ENCODE results near the gene RHBDD3.

Gene RHBDD3

DNA sequence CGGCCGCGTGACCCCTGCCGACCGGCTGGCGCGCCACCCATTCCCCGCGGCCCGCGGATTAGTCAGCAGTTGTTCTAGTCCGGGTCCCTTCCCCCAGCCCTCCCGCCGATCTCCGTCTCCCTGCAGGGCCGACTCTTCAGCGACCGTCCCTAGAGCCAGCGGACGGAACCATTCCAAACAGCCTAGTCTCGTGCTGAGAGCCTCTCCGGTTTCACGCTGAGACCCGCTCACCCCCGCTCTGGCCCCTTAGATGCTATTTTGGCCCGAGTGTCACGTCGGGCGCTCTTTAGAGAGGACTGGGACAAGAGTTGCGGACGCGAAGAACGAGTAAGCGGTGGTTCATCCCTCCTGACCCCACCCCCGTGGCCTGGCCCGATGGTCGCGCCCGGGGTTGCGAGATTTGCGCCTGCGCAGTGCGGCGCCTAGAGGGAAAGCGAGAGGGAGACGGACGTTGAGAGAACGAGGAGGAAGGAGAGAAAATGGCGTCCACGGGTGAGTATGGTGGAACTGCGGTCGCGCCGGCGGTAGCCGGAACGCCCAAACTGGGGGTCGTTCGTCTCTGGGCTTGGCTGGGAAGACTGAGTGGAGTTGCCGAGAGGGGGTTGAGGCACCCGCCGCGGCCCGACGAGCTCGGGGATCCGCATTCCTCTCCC, at the start of gene RHBDD3, which contains the start of gene EWSR1:
Gene RHBDD3, minus strand, starts transcription at position 124 of the 653 bp plus-strand sequence. CDS start 2,355 bp downstream, outside the sequence.
Gene EWSR1, plus strand, starts transcription at position 411 of the 653 bp plus-strand sequence. Its CDS starts 69 bp downstream, at position 480.
- DNase-seq (ENCODE audit: low read depth in 2 of 2) = peak; percentile 95 to 97

DNA sequence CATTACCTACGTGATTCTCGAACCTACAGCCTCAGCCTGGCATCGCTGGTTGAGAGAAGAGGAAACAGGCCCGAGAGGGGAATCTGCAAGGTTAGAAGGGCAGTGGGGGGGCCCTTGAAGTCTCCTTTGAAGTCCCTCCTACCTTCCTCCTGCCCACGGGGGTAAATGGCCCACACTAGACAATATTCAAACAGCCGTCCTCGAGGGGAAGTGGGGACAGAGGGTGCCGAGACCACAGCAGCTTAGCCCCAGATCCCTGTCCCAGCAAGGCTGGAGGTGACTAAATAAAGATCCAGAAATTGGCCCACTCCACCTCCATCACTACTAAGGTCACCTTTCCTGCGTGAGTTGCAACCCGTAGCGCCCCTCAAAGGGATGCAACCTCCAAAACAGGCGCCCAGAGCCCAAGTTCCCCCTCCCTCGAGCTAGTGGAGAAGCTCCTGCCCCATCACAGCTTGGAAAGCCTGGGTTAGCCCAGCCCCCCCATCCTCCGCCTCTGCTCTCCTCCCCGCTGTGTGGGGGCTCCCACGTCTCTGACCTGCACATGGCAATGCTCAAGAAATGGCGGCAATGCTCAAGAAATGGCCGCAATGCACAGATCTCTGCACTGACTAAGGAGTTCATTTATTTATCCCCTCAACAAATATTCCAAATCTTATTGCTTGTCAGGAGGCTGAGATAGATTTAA, 48.5 kb upstream of the RHBDD3 start:
- DNase-seq (ENCODE audit: low read depth in 2 of 2) = no peak

DNA sequence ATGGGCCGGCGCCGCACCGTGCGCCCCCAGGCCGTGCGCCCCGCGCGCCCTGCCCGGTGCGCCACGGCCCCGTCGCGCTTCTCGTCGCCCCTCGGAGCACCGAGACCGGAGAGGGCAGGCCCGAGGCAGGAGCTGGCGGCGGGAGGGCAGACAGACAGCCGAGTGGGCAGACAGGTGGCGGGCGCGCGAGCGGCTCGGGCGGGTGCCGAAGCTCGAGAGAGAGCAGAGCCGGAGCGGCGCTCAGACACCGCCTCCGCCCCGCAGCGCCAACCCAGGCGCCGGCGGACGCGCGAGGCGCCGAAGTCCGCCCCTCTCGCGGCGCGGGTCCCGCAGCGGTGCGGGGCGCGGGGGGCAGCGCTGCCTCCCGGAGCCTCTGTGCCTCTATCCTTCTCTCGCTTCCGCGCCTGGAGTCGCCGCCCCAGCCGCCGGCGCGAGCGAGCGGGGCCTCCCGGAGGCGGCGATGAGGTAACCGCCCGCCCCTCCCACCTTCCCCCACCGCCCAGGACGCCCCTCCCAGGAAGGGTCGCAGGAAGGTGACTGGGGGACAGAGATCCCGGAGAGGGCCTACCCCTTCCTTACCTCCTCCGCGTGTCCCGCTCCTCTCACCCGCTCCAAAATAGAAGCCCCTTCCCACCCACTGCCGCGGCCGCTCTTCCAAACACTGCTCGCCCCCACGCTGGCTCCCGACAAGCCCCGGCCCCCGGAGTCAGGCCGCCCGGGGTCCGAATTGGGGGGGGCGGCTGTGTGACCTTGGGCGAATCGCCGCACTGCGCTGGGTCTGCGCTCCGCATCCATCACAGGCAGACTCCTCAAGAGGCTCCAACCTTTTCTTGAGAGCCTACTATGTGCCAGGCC, 47.7 kb upstream of the RHBDD3 start, which contains the start of gene RASL10A:
Gene RASL10A, minus strand, starts transcription at position 412 of the 855 bp plus-strand sequence. CDS start 451 bp downstream, outside the sequence.
- DNase-seq (ENCODE audit: low read depth in 2 of 2) = no peak

DNA sequence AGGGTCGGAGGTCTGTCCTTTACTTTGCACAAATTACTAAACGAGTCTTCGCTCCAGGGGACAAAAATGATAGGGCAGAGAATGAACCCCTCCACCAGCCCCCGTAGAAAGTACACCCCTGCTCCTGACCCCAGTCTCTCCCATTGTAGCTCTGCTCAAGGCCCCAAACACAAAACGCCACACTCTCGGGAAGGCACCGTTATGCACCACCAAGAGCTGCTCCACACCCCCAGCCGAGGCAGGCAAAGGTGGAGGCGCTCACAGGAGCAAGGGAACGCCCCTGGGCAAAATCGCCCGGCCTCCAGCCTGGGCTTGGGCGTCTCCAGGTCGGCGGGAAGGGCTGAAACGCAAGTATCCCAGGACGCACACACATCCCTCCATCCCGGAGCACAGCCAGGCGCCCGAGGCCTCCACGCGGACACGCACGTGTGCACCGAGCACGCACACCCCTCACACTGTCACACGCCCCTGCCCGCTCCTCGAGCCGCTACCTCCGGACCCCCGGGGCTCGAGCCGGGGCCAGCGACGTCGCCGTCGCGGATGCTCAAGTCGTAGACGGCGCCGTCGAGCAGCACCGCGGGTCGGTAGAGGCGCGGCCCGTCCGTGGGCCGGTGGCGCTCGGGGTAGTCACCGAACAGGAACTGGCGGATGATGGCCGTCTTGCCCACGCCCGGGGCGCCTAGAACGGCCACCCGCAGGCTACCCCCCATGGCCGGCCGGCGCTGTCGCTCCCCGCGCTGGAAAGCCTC, 46.9 kb upstream of the RHBDD3 start:
- no peak for DNase-seq (ENCODE audit: low read depth in 2 of 2)

DNA sequence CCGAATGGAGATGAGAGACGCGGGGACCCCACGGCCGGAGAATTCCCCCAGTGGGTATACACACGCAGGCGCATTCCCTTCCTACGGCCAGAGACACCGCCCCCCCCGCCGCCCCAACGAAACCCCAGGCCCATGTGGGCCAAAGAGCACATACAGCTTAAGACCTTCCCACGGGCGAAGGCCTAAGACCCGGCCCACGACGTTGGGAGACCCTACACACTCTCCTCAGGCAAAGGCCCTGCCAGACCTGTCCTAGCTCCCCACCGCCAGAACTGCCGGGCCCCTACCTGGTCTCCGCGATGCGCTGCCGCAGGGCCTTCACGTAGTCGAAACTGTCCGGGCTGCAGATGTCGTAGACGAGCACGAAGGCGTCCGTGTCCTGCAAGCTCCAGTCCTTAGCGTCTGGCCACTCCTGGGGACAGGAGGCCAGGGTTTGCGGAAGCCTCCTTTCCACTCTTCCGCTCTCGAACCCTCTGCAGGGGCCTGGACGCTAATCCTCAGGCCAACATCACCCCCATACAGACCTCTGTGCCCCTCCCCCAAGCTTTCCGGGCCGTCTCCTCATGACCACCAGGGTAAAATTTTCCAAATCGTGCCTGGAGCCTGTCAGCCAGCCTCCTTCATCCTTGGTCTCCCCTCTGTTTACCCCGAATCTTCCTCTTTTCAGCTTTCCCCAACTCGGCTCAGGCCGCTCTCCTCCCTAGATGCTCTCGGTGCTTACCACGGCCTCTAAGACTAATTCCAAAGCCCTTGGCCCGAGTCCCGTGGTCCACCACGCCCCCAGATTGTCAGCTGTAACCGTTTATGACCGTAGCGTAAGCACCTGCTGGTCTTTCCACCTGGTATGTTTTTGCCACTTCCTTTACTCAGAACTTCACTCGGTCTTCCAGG, 46.0 kb upstream of the RHBDD3 start:
- no peak for DNase-seq (ENCODE audit: low read depth in 2 of 2)

DNA sequence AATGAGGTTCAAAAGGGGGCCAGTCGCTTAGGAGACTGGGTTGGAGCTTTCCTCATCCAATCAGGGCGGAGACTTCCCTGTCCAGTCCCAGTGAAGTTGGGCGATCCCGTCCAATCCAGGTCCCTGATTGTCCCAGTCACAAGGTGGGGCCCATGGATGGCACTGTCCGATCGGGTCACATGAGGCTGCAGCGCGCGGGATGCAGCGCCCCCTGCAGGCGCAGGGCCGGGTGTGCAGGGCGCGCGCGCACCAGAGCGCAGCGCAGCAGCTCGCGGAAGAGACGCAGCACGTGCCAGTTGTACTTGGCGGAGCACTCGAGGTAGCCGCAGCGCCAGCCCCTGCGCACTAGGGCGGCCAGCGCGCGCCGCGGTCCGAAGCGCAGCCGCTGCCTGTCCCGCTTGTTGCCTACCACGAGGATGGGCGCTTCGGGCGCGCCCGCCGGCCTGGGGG, 45.4 kb upstream of the RHBDD3 start:
- no peak for DNase-seq (ENCODE audit: low read depth in 2 of 2)

DNA sequence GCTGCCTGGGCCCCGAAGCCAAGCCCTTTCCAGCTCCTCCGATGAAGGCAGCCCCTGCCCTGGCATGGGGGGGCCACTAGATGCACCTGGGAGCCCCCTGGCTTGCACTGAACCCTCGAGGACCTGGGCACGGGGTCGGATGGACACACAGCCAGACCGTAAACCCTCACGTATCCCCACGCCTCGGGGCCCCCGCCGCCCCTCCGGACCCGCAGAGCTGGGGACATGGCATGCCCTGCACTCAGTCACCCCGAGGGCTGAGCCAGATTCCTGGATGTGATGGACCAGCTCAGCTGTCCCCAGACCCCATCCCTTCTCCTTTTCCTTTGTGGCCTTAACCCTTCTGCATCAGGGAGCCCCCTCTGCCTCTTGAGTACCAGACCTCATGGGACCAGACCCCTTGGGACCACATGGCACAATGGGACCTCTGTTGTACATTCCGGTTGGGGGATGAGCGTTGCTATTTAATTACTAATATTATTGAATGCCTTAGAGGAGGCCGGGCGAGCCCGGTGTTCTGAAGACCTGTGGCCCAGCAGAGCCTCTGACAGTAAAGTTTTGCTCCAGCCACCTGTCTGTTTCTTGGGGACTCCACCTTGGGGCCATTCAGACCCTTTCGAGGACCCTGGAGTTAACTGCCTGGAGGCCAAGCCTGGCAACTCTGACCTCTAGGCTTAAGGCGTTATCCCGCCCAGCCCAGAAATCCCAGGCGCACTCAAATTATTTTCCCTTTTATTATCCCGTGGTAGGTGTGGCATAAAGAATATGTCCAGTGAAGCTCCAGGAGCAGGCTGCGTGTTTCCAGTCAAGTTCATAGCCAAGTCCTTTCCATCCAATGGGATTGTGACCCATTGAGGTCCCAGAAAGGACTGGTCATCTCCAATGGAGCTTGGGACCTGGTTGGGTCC, 44.7 kb upstream of the RHBDD3 start:
- no peak for DNase-seq (ENCODE audit: low read depth in 2 of 2)

DNA sequence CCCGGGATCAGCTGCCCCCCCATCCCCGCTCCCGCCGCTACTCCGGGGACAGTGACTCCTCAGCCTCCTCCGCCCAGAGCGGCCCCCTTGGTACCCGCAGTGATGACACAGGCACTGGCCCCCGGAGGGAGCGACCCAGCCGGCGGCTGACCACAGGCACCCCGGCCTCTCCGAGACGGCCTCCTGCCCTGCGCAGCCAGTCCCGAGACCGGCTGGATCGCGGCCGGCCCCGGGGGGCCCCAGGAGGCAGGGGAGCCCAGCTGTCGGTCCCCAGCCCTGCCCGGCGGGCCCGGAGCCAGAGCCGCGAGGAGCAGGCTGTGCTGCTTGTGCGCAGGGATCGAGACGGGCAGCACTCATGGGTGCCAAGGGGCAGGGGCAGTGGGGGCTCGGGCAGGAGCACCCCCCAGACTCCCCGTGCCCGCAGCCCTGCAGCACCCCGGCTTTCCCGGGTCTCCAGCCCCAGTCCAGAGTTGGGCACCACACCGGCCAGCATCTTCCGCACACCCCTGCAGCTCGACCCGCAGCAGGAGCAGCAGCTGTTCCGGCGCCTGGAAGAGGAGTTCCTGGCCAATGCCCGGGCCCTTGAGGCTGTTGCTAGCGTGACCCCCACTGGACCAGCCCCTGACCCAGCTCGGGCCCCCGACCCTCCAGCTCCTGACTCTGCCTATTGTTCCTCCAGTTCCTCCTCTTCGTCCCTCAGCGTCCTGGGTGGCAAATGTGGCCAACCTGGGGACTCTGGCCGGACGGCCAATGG, 43.9 kb upstream of the RHBDD3 start:
- no peak for DNase-seq (ENCODE audit: low read depth in 2 of 2)

DNA sequence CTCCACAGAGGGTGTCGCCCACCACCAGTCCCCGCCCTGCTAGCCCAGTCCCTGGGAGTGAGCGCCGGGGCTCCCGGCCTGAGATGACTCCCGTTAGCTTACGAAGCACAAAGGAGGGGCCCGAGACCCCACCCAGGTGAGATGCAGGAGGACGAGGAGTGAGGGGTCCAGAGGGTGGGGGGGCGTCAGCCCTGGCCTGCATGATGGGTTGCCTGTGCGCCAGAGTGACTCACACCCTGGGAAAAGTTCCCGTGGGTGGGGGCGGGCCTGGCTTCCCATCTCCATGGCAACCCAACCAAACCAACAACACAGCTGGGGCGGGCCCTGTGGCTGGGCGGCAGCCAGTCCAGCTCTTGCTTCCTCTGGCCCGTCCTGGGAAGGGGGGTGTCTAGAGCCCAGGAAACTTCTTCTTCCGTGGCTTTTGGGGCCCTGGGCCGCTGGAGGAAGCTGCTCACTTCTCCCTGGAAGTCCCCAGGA, 43.1 kb upstream of the RHBDD3 start:
- peak; percentile 42 to 46 for DNase-seq (ENCODE audit: low read depth in 2 of 2)

DNA sequence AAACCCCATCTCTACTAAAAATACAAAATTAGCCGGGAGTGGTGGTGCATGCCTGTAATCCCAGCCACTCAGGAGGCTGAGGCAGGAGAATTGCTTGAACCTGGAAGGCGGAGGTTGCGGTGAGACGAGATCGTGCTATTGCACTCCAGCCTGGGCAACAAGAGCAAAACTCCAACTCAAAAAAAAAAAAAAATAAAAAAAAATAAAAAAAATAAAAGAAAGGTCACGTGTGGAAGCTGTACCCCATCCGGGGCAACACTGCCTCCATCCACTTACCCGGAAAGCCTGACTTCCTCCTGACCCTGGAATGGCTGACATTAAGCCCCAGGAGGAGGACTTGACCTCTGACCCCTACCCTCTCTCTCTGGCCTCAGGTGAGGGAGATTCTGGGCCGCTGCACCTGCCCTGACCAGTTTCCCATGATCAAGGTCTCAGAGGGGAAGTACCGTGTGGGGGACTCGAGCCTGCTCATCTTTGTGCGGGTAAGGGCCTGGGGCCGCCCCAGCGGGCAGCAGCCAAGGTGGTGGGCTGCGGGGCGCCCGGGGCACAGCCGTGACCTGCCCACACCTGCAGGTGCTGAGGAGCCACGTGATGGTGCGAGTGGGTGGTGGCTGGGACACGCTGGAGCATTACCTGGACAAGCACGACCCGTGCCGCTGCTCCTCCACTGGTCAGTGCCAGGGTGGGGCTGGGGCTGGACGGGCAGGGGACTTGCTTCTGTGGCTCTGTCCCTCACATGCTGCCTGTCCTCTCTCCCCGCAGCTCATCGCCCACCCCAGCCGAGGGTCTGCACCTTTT, 42.5 kb upstream of the RHBDD3 start:
- no peak for DNase-seq (ENCODE audit: low read depth in 2 of 2)

DNA sequence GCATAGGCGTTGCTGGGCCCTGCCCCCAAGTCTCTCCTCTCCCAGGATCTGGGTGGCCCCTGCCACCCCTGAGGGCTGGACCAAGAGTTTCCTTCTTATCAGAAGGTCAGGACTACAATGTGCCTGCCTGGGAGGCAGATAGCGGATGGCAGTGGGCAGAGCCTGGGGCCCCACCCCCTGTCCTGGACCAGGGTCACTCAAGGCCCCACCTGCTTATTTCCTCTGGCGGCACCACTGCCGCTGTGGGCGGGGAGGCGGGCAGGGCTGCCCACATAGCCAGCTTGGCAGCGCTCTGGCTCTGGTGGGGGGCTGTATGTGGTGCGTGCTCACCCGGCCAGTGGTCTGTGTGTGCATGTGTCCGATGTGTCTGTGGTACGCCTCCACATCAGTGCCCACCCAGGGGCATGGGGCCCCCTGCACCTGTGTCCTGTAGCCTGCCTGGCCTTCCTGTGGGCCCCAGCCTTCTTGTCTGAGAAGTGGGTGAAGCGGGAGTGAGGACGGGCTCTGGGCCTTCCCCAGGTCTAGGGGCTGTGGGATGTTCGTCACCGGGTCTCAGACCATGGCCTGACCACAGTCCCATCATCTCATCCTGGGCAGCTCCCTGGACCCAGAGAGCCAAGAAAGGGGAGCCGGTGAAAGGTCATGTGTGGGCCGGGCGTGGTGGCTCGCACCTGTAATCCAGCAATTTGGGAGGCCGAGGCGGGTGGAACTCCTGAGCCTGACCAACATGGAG, 41.7 kb upstream of the RHBDD3 start:
- no peak for DNase-seq (ENCODE audit: low read depth in 2 of 2)

DNA sequence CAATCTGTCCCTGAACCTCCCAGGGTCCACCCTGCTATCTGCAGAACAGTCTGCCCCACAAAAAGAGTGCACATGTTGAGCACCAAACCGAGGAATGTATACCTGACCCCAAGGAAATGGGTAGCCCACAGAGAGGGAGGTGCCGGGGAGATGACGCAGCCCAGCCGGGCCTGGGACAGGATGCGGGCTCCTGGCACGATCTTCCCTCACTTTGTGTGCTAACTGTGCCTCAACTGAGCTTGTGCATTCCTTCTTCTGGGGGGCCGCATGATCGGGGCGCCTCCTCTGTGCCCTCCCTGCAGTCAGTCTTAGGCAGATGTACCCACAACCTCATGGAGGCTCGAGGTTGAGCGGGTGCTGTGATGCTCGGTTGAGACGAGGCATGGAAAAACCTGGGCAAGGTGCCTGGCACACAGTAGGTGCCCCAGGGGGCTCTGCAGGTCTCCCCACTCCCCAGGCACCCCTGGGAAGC, 41.0 kb upstream of the RHBDD3 start:
- no peak for DNase-seq (ENCODE audit: low read depth in 2 of 2)

DNA sequence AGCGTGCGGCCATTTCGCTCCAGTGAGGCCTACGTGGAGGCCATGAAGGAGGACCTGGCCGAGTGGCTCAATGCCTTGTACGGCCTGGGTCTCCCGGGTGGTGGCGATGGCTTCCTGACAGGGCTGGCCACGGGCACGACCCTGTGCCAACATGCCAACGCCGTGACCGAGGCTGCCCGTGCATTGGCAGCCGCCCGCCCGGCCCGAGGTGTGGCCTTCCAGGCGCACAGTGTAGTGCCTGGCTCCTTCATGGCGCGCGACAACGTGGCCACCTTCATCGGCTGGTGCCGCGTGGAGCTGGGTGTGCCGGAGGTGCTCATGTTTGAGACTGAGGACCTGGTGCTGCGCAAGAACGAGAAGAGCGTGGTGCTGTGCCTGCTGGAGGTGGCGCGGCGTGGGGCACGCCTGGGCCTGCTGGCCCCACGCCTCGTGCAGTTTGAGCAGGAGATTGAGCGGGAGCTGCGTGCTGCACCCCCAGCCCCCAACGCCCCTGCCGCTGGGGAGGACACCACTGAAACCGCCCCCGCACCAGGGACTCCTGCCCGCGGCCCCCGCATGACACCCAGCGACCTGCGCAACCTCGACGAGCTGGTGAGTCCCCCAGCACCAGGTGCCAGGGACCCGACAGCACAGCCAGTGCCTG, 40.5 kb upstream of the RHBDD3 start:
- no peak for DNase-seq (ENCODE audit: low read depth in 2 of 2)

DNA sequence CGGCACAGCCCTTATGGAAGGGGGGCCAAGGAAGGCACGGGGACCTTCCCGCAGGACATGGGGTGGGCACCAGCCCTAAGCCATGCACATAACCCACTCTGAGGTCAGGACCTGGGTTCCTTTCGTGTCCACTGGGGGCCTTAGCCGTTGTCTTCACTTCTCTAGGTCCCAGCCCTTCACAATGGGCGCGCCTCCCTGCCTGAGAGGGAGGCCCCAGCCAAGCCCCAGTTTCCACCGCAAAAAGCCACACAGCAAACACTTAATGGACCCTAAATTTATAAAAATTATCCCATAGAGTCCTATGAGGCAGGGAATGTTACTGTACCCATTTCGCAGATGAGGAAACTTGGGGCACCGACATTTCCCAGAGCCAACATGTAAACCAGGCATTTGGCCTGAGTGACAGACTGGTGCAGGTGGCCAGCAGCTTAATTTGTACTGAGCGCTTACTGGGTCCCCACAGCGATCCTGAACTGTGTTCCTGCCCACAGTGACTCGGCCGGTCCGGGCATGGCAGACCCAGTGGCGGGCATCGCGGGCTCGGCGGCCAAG, 39.9 kb upstream of the RHBDD3 start:
- DNase-seq (ENCODE audit: low read depth in 2 of 2) = no peak

DNA sequence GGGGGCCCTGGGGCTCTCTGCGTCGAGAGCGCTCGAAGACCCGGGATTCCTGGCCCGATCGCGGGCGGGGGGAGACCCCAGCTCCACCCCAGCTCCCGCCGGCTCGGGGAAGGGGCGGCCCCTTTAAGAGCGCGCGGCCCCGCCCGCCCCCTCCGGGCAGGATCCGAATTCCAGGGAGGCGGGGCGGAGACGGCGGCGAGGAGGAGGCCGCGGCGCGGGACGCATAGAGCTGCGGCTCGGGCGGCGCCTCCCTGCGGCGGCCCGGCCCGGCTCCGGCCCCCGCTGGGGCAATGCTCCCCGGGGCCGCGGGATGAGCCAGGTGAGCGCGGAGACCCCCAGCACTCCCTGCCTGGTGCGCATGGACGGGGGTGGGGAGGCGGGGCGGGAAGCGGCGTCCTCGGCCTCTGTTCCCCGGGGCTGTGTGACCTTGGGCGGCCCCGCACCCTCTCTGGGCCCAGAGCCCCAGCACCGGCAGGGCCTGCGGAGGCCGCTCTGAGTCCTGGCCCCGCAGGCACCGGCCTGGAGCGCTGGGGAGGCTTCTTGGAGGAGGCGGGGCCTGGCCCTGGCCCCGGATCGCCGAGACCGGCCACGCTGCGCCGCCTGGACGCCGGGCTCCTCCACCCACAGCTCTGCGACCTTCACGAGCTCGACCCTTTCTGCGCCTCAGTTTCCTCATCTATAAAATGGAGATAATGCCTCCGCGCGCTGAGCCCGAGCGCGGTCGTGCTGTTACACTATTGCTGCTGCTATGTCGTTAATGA, 39.2 kb upstream of the RHBDD3 start:
- DNase-seq (ENCODE audit: low read depth in 2 of 2) = peak in 1 of 2 donors; percentile 37
